NCI-H774 (cell line): ENCODE measurements around the gene TAF10.

Experiments
- DNase-seq: peaks from one replicate; lab custom pipeline; 2025; lab: John Stamatoyannopoulos, UW

The TAF10 gene

GRCh38 chr11:6608726-6609501, 3.1 kb downstream of the TAF10 start:
- no peak for DNase-seq

GRCh38 chr11:6608011-6608410, 4.0 kb downstream of the TAF10 start:
- no peak for DNase-seq

- no peak for DNase-seq
Observed at GRCh38 chr11:6607190-6607795, 4.7 kb downstream of the TAF10 start.

- DNase-seq, result peak; percentile 62
Observed at GRCh38 chr11:6606471-6607189, 5.4 kb downstream of the TAF10 start.

GRCh38 chr11:6604790-6605189, 7.2 kb downstream of the TAF10 start:
- DNase-seq, result no peak

GRCh38 chr11:6604081-6604626, 7.9 kb downstream of the TAF10 start:
- DNase-seq, result no peak

GRCh38 chr11:6603287-6604080, 8.5 kb downstream of the TAF10 start, which contains the start of the genes ILK and RRP8:
Gene ILK (plus strand): TSS chr11:6603774. CDS start chr11:6604272, 498 bp downstream.
Gene RRP8 (minus strand): TSS chr11:6603616. CDS start chr11:6603502, 114 bp downstream.
- peak; percentile 88 for DNase-seq

GRCh38 chr11:6602096-6602940, 9.7 kb downstream of the TAF10 start:
- DNase-seq, result no peak

GRCh38 chr11:6601041-6601461, 11.0 kb downstream of the TAF10 start:
- no peak for DNase-seq

GRCh38 chr11:6599881-6600390, 12.1 kb downstream of the TAF10 start:
- no peak for DNase-seq

- DNase-seq, result no peak
Observed at GRCh38 chr11:6599449-6599848, 12.6 kb downstream of the TAF10 start.

- DNase-seq, result no peak
Observed at GRCh38 chr11:6598555-6598954, 13.5 kb downstream of the TAF10 start.

GRCh38 chr11:6596239-6596877, 15.7 kb downstream of the TAF10 start:
- DNase-seq, result no peak

- no peak for DNase-seq
Observed at GRCh38 chr11:6594142-6594768, 17.8 kb downstream of the TAF10 start.

- DNase-seq, result no peak
Observed at GRCh38 chr11:6588018-6588417, 24.0 kb downstream of the TAF10 start.

- no peak for DNase-seq
Observed at GRCh38 chr11:6587360-6587953, 24.6 kb downstream of the TAF10 start.

GRCh38 chr11:6586434-6587359, 25.3 kb downstream of the TAF10 start:
- no peak for DNase-seq

GRCh38 chr11:6584528-6584927, 27.5 kb downstream of the TAF10 start:
- DNase-seq, result no peak
